ENCODE results near the gene KCNJ15. TPM values are rescaled to one million over a fixed set of nuclear protein-coding genes. Genes with fewer than 3 reads are reported as not detected.

KCNJ15 gene
- polyA plus RNA-seq, 1 donor from 2014 or later: not detected

- no peaks in the 10 kb centered on the region for H4K20me1 ChIP-seq (ENCODE audit: insufficient read depth)
- no peaks in the 10 kb centered on the region for H3F3A ChIP-seq (ENCODE audit: insufficient read depth, low read length, poor library complexity, severe bottlenecking)
- no peak overlapping the region for H3K4me2 ChIP-seq (ENCODE audit: low read length)
- TF ChIP-seq EZH2 (IDR thresholded peaks at IDR 0.05; ENCODE audit: borderline replicate concordance, insufficient read depth, low read length, poor library complexity, severe bottlenecking) (no peak), RAD21 (conservative IDR thresholded peaks at IDR 0.05) (no peak), CTCF (IDR thresholded peaks at IDR 0.05; ENCODE audit: poor library complexity, severe bottlenecking) (no peak), POLR2AphosphoS5 (IDR thresholded peaks at IDR 0.05) (no peak), REST (IDR thresholded peaks at IDR 0.05; ENCODE audit: borderline replicate concordance) (no peak), TAF1 (IDR thresholded peaks at IDR 0.05; ENCODE audit: low read depth) (no peak), EP300 (conservative IDR thresholded peaks at IDR 0.05; ENCODE audit: poor library complexity, severe bottlenecking) (no peak), SMC3 (conservative IDR thresholded peaks at IDR 0.05; ENCODE audit: poor library complexity) (no peak), MXI1 (conservative IDR thresholded peaks at IDR 0.05; ENCODE audit: poor library complexity, severe bottlenecking) (no peak)
- H2AFZ ChIP-seq (ENCODE audit: low read depth, low read length): no peak overlapping the region
- no peak overlapping the region for H3K27ac ChIP-seq (ENCODE audit: low read length)
- no peaks in the 10 kb centered on the region for H3K79me2 ChIP-seq (replicated peaks; ENCODE audit: insufficient read depth, low read length)
- H3K9ac ChIP-seq (ENCODE audit: low read length): no peak overlapping the region
- H3K9me2 ChIP-seq (ENCODE audit: insufficient read depth, low read length): no peaks in the 10 kb centered on the region
- no peaks in the 10 kb centered on the region for H3K36me3 ChIP-seq (ENCODE audit: insufficient read depth, low read length)
- no peaks in the 10 kb centered on the region for H3K27me3 ChIP-seq (ENCODE audit: insufficient read depth, low read depth, low read length)
- no peak overlapping the region for H3K4me3 ChIP-seq (ENCODE audit: low read length)
- no peaks in the 10 kb centered on the region for H3K9me3 ChIP-seq (ENCODE audit: low read length)
These were observed 55.0 kb downstream of the KCNJ15 start for GRCh38 chr21:38311765-38312164.

- Histone ChIP-seq H3K27me3 (ENCODE audit: insufficient read depth, low read depth, low read length) (no peaks in the 10 kb centered on the region), H3K9me3 (ENCODE audit: low read length) (no peaks in the 10 kb centered on the region), H3K36me3 (ENCODE audit: insufficient read depth, low read length) (no peaks in the 10 kb centered on the region), H3K27ac (ENCODE audit: low read length) (no peak overlapping the region), H3K4me3 (ENCODE audit: low read length) (no peak overlapping the region), H3K9me2 (ENCODE audit: insufficient read depth, low read length) (no peaks in the 10 kb centered on the region), H3K9ac (ENCODE audit: low read length) (no peak overlapping the region), H2AFZ (ENCODE audit: low read depth, low read length) (no peak overlapping the region), H3K4me2 (ENCODE audit: low read length) (no peak overlapping the region), H4K20me1 (ENCODE audit: insufficient read depth) (no peaks in the 10 kb centered on the region), H3F3A (ENCODE audit: insufficient read depth, low read length, poor library complexity, severe bottlenecking) (no peaks in the 10 kb centered on the region), H3K79me2 (replicated peaks; ENCODE audit: insufficient read depth, low read length) (no peaks in the 10 kb centered on the region)
- TF ChIP-seq EP300 (conservative IDR thresholded peaks at IDR 0.05; ENCODE audit: poor library complexity, severe bottlenecking) (no peak), CTCF (IDR thresholded peaks at IDR 0.05; ENCODE audit: poor library complexity, severe bottlenecking) (no peak), TAF1 (IDR thresholded peaks at IDR 0.05; ENCODE audit: low read depth) (no peak), MXI1 (conservative IDR thresholded peaks at IDR 0.05; ENCODE audit: poor library complexity, severe bottlenecking) (no peak), RAD21 (conservative IDR thresholded peaks at IDR 0.05) (no peak), REST (IDR thresholded peaks at IDR 0.05; ENCODE audit: borderline replicate concordance) (no peak), SMC3 (conservative IDR thresholded peaks at IDR 0.05; ENCODE audit: poor library complexity) (no peak), EZH2 (IDR thresholded peaks at IDR 0.05; ENCODE audit: borderline replicate concordance, insufficient read depth, low read length, poor library complexity, severe bottlenecking) (no peak), POLR2AphosphoS5 (IDR thresholded peaks at IDR 0.05) (no peak)
These were observed 56.0 kb downstream of the KCNJ15 start for GRCh38 chr21:38312822-38313221.
